DND-41 (cell line): Measurements from ENCODE around the gene ACER3.

Source experiments
- CTCF ChIP-seq: IDR thresholded peaks from 2 replicates; pipeline ENCODE4 v1.5.1; 2012; ENCODE audit warnings: borderline replicate concordance, low read length, moderate library complexity, mild to moderate bottlenecking; ENCODE audit not compliant: poor library complexity, severe bottlenecking; ENCODE audit errors: extremely low read depth
- EZH2 ChIP-seq: IDR thresholded peaks from 3 replicates; pipeline ENCODE4 v1.6.1; 2012; ENCODE audit warnings: borderline replicate concordance, low read depth, mild to moderate bottlenecking, moderate library complexity, low read length, inconsistent platforms; ENCODE audit not compliant: severe bottlenecking

DNA sequence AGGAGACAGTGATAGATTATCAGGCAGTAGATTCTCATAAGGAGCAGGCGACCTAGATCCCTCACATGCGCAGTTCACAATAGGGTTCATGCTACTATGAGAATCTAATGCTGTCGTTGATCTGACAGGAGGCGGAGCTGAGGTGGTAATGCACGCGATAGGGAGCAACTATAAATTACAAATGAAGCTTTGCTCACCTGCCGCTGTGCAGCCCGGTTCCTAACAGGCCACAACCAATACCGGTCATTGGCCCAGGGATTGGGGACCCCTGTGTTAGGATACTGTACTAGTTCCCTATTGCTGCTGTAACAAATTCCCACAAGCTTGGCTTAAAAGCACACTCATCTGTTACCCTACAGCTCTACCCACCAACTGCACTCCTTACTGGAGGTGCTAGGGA is 184.2 kb downstream of the ACER3 start:
- TF ChIP-seq CTCF (no peak), EZH2 (no peak)
